Stimulated activated CD4-positive, alpha-beta T cell treated with anti-CD3 and anti-CD28 coated beads, TNF-alpha, amount 100 ng/mL, for 4 hours (primary cell): Measurements from ENCODE around the gene XYLT1.

ENCODE experiments used
- DNase-seq, 3 experiments: peaks; one replicate each; pipeline ENCODE4 v3.0.0-alpha.2; 2020; ENCODE audit warnings: low read depth in 3 of 3

The XYLT1 gene

DNA sequence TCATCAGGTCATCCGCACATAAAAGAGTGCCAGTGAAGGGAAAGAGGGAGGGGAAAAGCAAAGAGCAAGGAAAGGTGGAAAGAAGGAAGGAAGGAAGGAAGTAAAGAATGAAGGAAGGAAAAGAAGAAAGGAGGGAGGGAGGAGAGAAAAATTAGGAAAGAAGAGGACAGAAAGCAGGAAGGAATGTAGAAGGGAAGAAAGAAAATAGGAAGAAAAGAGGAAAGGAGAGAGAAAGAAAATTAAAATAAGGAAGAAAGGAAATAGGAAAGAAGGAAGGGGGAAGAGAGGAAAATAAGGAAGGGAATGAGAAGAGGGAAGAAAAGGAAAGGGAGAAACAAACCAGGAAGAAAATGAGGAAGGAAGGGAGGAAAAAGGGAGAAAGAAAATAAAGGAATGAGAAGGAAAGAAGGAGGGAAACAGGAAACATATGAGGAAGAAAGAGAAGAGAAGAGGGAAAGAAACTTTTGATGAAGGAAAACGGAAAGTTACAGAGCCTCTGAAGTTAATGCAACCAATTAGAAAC lies 212.6 kb downstream of the XYLT1 start:
- DNase-seq: no peak

DNA sequence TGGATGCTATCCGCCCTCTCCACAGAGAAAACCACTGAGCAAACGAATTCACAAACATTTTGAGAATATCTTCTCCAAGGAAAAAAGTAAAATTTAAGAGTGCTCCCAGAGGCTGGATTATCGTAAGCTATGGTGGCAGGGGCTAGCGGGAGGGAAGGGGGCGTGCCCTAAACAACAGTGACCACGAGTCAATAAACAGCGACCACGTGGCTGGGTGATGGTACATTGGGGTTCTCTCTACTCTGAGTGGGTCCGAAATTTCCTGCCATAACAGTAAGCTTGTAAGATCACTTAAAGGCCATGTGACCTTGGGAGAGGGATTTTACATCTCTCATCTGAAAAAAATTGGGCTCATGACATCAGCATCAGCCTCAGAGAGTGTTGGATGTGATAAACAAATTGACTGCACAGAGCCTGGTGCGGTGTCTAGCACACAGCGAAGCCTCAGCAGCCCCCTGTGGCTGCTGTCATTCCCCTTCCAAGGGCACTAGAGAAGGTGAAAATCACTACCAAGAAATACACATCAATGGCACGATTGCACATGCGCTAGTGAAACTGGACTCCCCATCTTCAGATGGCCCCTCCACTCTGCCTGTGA lies 213.2 kb downstream of the XYLT1 start:
- DNase-seq: no peak

DNA sequence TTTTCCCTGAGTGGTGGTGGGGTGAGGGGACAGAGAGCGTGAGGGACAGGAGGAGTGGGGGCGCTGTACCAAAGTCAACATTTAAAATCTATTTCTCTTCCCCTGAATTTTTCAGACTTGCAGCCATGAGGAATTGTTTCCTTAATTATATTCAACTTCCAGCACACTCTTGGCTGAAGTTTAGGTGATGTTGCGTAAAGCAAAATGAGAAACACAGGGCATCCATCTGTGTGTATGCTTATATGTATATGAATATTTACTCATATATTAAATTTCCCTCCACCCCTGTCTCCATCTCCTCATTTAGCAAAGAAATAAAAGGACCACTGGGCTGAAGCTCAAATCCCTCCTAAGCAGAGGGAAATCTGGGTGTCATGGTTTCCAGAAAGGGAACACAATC lies 218.1 kb downstream of the XYLT1 start:
- DNase-seq: no peak

DNA sequence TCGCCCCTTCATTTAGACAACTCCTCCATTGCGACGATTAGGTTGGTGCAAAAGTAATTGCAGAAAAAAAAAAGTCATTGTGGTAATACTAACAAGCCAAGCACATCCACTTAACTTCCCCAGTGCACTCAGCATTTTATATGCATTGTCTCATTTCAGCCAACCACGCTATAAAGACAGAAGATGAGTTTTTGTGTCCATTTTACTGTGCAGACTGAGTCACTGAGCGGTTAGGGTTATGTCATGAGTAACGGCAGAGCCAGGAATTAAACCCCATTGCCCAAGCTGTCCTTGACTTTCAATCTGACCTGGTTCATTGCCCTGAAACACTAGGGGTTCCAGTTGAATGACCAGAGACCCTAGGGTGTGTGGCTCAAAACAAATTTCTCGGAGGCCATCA lies 218.7 kb downstream of the XYLT1 start:
- DNase-seq: no peak

DNA sequence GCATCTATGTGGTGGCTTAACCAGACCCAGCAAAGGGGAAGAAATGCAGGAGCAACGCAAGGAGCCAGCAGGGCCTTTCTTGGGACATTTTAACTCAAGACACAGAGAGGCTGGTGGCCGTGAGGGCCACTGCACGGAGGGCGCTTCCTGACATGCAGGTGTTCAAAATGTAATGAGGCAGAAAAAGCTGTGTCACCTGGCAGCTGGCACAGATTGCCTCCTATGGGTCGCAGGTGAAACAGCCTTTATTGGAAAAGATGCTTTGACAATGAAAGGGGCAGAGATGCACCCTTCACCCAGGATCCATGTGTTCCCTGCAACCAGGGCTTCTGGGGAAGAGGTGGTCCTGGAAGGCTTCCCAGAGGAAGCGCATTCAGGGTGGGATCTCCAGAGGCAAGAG lies 219.3 kb downstream of the XYLT1 start:
- no peak for DNase-seq

DNA sequence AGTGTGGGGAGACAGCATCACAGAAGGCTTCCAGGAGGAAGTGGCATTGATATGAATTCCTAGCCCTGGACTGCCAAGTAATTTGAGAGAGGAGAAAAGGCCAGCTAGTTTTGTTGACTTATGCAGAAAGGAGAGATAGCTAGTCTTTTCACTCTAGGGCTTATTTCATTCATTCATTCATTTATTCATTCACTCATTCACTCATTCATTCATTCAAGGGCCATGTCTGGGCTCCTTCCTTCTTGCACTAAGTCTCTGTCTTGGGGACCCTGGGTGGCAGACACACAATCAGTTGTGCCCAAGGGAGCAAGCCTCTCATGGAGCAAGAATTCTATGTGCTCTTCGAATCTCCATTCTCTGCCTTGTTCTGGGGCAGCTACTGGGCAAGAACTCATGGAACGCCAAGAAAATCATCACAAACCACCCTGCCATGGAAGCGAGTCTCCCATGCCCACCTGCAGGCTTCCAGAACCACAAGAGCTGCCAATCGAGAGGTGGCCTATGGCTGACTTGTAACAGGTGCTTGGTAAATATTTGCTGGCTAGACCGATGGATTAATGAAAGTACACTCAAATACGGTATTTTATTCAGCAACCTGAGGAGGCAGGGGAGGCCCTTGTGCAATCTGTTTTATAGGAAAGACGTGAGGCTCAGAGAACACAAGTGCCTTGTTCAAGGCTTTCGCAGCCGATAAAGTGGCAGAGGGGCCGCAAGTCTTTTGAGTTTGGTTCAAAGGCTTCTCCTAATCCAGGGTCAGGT lies 223.6 kb downstream of the XYLT1 start:
- no peak for DNase-seq

DNA sequence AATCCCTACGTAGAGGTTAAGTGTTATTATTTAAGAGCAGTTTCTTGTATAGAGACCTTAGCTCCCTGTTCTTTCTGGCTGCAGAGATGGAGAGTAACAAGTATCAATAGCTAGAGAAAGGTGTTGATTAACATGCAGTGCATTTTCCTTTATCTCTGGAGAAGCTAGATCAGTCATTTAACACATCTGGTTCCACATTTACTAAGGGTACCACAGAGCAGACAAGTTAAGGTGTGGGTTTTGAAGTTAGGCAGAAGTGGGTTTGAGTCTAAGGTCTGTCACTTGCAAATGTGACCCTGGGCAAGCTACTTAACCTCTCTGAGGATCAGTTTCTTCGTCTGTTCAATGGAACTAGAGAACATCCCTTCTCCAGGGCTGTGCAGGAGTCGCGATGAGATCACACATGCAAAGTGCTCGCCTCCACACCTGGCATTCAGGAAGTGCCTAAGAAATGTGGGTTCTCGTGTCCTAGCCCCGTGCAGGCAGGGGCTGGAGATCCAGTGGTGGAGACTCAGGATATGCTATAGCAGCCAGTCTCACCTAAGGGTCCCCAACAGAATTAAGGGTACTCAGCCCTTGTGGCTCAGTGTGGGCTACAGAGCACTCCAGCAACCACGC lies 224.4 kb downstream of the XYLT1 start:
- DNase-seq: no peak

DNA sequence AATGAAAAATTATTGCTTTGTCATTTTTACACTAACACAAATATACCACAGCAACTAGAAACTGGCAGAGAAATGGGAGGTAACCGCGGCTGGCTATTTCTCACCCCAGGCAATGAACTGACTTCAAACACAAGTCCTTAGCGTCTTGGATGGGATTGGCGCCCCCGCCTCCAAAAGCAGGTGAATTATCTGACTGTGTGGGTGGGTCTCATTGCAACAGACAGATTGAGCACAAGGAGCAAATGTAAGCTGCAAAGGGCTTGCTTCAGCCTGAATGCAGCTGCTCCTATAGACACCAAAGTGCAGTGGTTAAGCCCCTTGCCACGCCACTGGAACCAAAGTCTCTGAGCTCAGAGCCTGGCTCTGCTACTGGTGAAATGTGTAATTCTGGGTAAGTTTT lies 225.0 kb downstream of the XYLT1 start:
- no peak for DNase-seq

DNA sequence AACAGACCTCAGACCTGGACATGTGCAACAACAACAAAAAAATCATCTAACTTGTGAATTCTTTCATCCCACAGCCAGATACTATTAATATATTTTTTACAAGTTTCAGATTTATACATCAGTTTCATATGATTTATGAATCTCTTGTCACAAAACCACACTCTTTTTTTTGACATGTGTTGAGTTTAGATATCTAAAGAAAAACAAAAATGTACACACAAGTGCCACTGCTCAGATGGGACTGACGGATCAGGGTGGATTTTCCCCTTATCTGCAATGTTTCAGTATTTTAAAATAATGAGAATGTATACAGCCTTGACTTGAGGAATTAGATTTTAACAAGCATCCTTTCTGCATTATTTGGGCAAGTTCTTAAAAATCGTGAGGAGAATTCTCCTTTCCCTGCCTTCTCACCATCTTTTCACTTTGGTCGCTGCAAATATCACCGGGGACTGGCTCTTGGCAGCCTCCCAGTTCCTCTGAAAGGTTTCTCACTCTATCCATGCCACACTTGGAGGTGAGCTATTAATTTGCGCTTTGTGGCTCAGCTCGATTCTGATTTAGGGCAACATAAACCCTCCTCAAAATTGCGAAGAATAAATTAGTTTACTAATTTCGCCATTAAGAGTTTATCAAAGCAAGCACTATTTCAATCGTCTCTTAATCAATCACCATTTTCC lies 225.7 kb downstream of the XYLT1 start:
- DNase-seq: no peak

DNA sequence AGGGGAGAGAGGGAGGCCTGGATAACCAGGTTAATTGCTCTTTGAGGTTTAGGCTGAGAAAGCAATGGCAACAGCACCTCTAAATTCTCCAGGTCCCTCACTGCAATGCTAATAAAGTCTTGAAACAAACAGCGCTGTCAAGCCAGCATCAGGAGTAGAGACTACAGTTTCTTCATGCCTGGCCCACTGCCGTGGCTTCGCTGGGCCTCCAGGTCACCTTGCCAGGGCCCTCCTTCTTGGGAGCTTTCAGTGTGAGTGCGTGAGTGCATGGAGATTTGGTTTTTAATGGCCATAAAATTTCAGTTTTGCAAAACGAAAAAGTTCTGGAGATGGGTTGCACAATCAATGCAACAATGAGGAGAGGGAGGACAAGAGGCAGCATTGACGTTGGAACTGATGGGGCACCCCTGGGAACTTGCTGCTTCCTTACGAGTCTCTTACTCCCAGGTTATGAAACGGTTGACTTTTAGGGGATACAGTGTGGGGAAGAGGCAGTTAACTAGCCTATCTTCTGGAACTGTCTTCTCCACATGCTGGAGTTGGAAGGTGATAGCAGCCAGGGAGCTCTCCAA lies 229.4 kb downstream of the XYLT1 start:
- no peak for DNase-seq

DNA sequence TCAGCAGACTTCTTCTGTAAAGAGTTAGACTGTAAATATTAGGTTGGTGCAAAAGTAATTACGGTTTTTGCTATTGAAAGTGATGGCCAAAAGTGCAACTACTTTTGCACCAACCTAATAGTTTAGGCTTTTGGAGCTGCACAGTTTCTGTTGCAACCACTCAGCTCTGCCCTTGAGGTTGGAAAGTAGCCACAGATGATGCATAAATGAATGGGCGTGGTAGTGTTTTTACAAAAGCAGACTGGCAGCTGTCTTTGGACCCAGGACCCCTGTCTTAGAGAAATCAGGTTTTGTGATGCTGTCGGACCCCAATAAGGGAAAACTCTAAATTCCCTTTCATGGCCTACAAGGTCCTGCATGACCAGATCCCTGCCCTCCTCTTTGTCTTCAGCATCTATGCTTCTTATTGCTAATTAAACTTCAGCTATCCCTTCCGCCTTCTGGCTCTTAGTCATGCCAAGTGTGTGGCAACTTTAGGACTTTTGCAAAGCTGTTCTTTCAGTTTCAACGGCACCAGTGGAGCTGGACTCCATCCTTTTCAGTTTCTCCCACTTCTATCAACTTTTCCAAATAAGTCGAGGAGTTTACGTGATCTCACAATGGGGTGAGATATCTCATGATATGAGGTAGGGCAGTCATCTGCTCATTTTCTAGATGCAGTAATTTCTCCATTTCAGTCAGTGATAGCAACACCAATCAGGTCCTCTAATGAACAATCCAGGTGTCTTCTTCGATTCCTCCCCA lies 232.3 kb downstream of the XYLT1 start:
- DNase-seq: no peak

DNA sequence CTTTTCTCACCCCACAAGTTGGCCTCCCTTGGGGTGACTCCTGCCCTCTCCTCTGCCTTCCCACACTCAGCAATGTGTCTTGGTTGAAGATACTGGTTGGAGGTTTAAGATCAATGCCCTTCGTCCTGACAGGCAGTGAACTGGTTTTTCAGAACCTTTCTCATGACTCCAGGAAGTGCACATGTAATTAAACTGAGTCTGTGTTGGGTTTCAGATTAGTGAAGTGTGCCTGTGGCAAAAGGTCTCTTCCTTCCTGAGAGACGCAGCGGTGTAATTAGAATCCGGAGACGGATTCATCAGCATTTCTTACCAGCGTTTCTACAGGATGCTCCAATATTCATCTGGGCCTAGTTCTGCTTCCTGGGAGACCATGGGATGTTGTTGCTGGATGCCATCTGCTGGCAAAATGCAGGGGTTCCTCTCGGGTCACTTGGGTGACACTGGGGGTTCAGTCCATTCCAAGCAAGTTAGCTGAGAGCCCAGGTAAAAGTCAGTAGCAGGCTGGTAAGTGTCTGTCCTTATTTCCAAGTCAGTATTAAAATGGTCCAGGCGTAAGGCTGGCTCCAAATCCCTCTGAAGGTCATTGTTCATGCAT lies 233.3 kb downstream of the XYLT1 start:
- no peak for DNase-seq

DNA sequence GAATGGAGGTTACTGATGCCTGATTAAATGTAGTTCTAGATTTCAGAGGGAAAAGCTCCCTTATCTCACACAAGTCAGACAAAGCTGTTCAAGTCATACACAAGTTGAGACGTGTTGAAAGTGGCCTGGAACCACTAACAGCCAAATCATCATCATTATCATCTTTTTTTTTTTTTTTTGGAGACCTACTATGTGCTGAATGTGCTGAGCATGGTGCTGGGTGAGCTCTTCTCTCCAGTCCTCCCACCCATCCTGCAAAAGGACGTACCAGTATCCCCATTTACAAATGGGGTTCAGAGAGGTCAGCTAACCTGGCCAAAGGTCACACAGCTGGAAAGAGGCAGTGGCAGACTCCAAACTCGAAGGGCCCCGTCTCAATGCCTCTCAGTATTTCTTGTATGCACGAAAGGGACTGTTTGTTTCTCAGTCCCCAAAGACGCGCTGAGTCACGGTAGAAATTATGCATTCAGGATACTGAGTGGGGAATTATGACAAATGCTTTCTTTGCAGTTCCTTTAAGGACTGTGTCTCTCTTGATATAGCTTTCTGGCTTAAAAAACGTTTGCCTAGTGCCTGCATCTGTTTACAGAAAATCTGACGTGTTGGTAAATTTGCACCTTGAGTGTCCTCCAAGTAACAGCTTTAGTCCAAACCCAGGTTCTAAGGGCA lies 235.5 kb downstream of the XYLT1 start:
- no peak for DNase-seq

DNA sequence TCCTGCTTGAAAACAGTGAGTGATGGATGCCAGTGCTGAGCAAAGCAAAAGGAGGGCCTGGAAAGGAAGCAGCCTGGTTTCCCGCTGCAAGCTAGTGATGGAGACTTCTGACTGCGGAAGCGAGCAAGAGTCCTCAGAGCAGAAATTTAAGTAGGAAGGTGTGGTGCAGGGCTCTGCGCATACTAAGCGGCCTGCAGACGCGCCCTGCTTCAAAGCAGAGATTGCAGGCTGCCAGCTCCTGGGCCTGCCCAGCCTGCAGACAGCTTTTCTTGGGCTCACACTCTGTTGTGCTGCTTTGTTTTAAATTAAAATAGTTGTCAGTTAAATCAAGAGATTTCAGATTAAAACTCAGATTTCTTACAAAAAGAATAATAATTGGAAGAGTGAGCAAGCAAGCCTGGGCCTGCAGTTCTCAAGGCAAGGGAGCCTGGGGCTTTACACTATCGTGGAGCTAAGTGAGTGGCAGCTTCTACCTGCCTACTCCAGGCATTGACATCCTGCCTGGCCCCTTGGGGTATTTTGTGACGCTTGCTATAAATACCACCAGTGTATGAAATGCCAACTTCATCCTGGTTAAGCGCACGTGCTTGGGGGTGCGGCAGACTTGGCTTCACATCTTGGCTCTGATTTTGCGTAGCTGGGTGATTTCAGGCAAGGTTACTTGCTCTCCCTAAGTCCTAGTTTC lies 237.3 kb downstream of the XYLT1 start:
- DNase-seq: no peak

DNA sequence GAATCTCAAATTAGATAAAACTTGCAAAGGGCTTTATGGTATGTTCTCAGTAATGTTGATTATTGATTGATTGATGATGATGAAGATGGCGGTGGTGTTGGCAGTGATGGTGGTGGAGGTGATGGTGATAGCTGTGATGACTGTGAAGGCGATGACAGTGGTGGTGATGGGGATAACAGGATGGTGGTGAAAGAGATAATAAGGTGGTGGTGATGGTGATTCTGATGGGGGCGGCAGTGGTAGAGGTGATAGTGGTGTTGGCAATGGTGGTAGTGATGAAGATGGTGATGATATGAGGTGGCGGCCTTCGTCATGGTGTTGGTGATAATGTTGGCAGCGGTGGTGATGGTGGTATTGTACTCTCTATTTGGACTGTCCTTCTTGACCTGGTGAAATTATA lies 238.3 kb downstream of the XYLT1 start:
- DNase-seq: no peak

DNA sequence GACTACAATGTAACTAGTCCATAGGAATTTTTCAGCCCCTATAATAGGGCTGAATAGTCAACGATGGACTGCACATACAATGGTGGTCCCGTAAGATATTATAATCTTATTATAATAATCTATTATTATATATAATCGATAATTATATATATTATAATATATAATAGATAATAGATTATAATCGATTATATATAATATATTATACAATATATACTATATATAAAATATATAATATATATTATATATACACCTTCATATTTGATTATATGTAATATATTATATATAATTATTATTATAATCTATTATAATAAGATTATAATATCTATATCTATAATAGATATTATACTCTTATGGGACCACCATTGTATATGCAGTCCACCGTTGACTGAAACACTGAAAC lies 238.8 kb downstream of the XYLT1 start:
- no peak for DNase-seq

DNA sequence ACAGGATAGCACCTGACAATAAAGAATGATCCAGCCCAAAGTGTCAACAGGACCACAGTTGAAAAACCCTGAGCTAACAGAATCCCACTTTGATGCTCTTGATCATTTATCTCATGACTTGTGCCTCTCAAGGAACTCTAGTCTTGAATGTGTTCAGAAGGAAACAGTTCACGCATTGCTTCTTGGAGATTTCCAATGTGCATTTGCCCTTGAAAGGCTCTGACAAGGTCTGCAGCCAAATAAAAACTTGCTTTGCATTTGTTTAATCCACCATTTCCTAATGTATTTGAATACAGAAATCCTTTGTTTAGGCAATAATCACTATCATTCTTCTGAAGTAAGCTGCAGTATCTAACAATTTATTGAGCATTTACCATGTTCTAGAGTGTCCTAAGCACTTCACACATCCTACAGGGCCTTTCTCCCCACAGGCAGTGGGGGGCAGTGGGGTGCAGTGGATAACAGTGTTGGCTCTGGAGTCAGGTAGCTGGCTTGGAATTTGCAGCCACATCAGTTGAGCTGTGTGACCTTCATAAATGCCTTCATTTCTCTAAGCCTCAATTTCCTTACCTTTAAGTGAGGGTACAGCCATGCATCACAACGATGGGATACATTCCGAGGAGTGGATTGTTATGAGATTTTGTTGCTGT lies 239.7 kb downstream of the XYLT1 start:
- no peak for DNase-seq

DNA sequence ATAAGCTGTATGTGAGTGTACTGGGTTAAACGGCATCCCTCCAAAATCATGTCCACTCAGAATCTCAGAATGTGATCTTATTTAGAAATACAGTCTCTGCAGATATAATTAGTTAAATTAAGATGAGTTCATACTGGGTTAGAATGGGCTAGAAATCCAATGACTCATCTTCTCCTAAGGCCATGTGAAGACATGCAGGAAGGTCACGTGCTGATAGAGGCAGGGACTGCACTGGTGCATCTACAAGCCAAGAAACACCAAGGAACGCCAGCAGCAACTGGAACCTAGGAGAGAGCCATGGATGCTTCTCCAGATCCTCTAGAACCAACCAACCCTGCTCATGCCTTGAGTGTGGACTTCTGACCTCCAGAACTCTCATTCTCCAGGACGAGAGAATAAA lies 241.0 kb downstream of the XYLT1 start:
- no peak for DNase-seq

DNA sequence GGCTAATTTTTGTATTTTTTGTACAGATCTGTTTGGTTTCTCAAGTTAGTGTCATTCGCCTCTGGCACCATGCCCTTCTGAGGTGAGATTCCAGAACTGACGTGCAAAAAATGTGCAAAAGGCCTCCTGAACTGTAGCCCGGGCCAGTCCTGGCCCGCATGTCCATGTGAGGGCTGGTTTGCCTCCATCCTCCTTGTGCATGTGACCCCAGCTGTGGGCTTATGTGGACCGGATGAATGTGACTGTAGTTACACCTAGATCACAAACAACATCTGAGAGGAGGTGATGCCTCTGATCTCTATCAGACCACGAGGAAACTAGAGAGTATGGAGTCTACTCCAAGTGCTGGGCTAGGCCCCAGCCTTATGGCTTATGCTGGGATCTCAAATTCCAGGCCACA lies 241.6 kb downstream of the XYLT1 start:
- DNase-seq: no peak

DNA sequence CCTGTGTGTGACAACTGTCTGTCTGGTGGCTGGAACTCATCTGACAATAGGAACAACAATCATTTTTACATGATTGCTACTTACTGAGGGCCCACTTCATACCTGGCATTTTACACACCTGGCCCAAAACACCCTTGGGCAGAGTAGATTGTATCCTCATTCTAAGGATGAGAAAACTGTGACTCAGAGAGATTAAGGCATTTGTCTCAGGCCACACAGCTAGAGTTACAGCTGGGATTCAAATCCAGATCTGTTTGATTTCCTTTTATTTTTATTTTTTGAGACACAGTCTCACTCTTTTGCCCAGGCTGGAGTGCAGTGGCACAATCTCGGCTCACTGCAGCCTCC lies 242.1 kb downstream of the XYLT1 start:
- DNase-seq: no peak
